Measurements from ENCODE around the gene MOB1A.
"Not testable (repeated sequence)": the region's sequence is repeated elsewhere in the genome, so short reads cannot be mapped to it uniquely, and the experiment has no call there.

GRCh38 chr2:74121846-74122245, 56.8 kb downstream of the MOB1A start:
- not testable (repeated sequence) for TF ChIP-seq POLR2A, CTCF (IDR thresholded peaks at IDR 0.05)
